IMR-90 (cell line): ENCODE results near the gene HOXC6. TPM values are rescaled to one million over a fixed set of nuclear protein-coding genes. Genes with fewer than 3 reads are reported as not detected.

Source experiments
- ATAC-seq: fragments of 200-7000 bp; cut with Tn5 transposase; 2 replicates; pipeline ENCODE4 v1.9.1; 2020; ENCODE audit warnings: low read depth, mild to moderate bottlenecking, moderate library complexity
- BruUV-seq: library from RNA; stranded (reverse); fragments of 400-500 nt; replicated peaks from 2 replicates; lab custom pipeline; 2021; lab: Mats Ljungman, UMichigan
- CTCF ChIA-PET: fragments of 300-600 bp; formaldehyde crosslinking; extraction: SDS; loops from one replicate; lab custom pipeline; 2021; ENCODE audit warnings: antibody characterized with exemption; lab: Yijun Ruan, JAX
- POLR2A ChIA-PET: fragments of 300-600 bp; sonication (Branson Sonifier 250); formaldehyde crosslinking; loops from one replicate; lab custom pipeline; 2022; ENCODE audit warnings: antibody characterized with exemption; ENCODE audit not compliant: unreplicated experiment; lab: Charles Lee
- DNase-seq: peaks from one replicate; pipeline ENCODE4 v3.0.0; 2013
- H2AFZ ChIP-seq: replicated peaks from 2 replicates; pipeline ENCODE3; 2013; ENCODE audit warnings: low read length, mild to moderate bottlenecking; ENCODE audit not compliant: poor library complexity
- H2AK5ac ChIP-seq: 2 replicates; pipeline ENCODE4 v1.6.1; 2013; ENCODE audit warnings: low read depth, low read length, inconsistent platforms
- H2AK9ac ChIP-seq: replicated peaks from 2 replicates; pipeline ENCODE3; 2013; ENCODE audit warnings: mild to moderate bottlenecking, low read depth, low read length, moderate library complexity; ENCODE audit not compliant: poor library complexity
- H2BK120ac ChIP-seq: 2 replicates; pipeline ENCODE4 v1.6.1; 2013; ENCODE audit warnings: low read depth, low read length, inconsistent platforms
- H2BK15ac ChIP-seq: 3 replicates; pipeline ENCODE4 v1.6.1; 2013; ENCODE audit warnings: low read depth, low read length, inconsistent platforms
- H2BK20ac ChIP-seq: 2 replicates; pipeline ENCODE4 v1.6.1; 2013; ENCODE audit warnings: low read depth, mild to moderate bottlenecking, inconsistent platforms, low read length, moderate library complexity
- H2BK5ac ChIP-seq: 2 replicates; pipeline ENCODE4 v1.6.1; 2013; ENCODE audit warnings: mild to moderate bottlenecking, low read depth, low read length, inconsistent platforms; ENCODE audit not compliant: poor library complexity, severe bottlenecking
- H3K14ac ChIP-seq: replicated peaks from 2 replicates; pipeline ENCODE4 v1.6.1; 2013; ENCODE audit warnings: low read depth, low read length, inconsistent platforms
- H3K18ac ChIP-seq: 2 replicates; pipeline ENCODE4 v1.6.1; 2013; ENCODE audit warnings: low read depth, low read length, control low read depth
- H3K23ac ChIP-seq: 2 replicates; pipeline ENCODE4 v1.6.1; 2013; ENCODE audit warnings: low read depth, low read length, inconsistent platforms
- H3K27ac ChIP-seq: 2 replicates; pipeline ENCODE4 v1.5.1; 2013; ENCODE audit warnings: mild to moderate bottlenecking, control low read depth, low read length; ENCODE audit not compliant: insufficient read depth
- H3K27me3 ChIP-seq: 2 replicates; pipeline ENCODE4 v1.6.1; 2013; ENCODE audit warnings: low read length; ENCODE audit not compliant: control insufficient read depth, insufficient read depth
- H3K36me3 ChIP-seq: 2 replicates; pipeline ENCODE4 v1.6.1; 2013; ENCODE audit warnings: low read length, mixed read lengths; ENCODE audit not compliant: control insufficient read depth, insufficient read depth
- H3K4ac ChIP-seq: 2 replicates; pipeline ENCODE4 v1.6.1; 2013; ENCODE audit warnings: low read depth, low read length, inconsistent platforms
- H3K4me1 ChIP-seq: 2 replicates; pipeline ENCODE4 v1.6.1; 2013; ENCODE audit warnings: low read length, mixed read lengths; ENCODE audit not compliant: control insufficient read depth, insufficient read depth
- H3K4me2 ChIP-seq: 2 replicates; pipeline ENCODE4 v1.6.1; 2013; ENCODE audit warnings: low read depth, mild to moderate bottlenecking, control low read depth, low read length, moderate library complexity
- H3K4me3 ChIP-seq: 2 replicates; pipeline ENCODE4 v1.5.1; 2013; ENCODE audit warnings: low read depth, mild to moderate bottlenecking, control low read depth, low read length, moderate library complexity; ENCODE audit not compliant: insufficient read depth
- H3K56ac ChIP-seq: 2 replicates; pipeline ENCODE4 v1.6.1; 2013; ENCODE audit warnings: low read length, inconsistent platforms; ENCODE audit not compliant: insufficient read depth; ENCODE audit errors: extremely low read depth
- H3K79me1 ChIP-seq, 2 experiments: 2 replicates each; pipeline ENCODE4 v1.6.1; 2013; ENCODE audit warnings: low read length in 2 of 2, inconsistent platforms in 1 of 2, low read depth in 1 of 2
- H3K9ac ChIP-seq: 2 replicates; pipeline ENCODE4 v1.6.1; 2013; ENCODE audit warnings: low read depth, low read length, control low read depth
- H3K9me1 ChIP-seq: 2 replicates; pipeline ENCODE4 v1.6.1; 2013; ENCODE audit warnings: low read length, inconsistent platforms; ENCODE audit not compliant: insufficient read depth
- H3K9me3 ChIP-seq: 2 replicates; pipeline ENCODE4 v1.6.1; 2013; ENCODE audit warnings: low read length; ENCODE audit not compliant: control insufficient read depth, insufficient read depth
- H4K20me1 ChIP-seq: 2 replicates; pipeline ENCODE4 v1.6.1; 2013; ENCODE audit warnings: low read length, inconsistent platforms; ENCODE audit not compliant: insufficient read depth
- H4K5ac ChIP-seq: 2 replicates; pipeline ENCODE4 v1.6.1; 2013; ENCODE audit warnings: mild to moderate bottlenecking, low read depth, low read length, control low read depth
- H4K8ac ChIP-seq, 2 experiments: 2 replicates each; pipeline ENCODE4 v1.6.1; 2013; ENCODE audit warnings: low read depth in 2 of 2, low read length in 2 of 2, control low read depth in 1 of 2, inconsistent platforms in 1 of 2
- H4K91ac ChIP-seq: 2 replicates; pipeline ENCODE4 v1.6.1; 2013; ENCODE audit warnings: low read depth, low read length, inconsistent platforms; ENCODE audit not compliant: insufficient read depth
- BHLHE40 ChIP-seq: fragments of 150-350 bp; IDR thresholded peaks from 2 replicates; pipeline ENCODE4 v1.6.1; 2016; ENCODE audit warnings: mild to moderate bottlenecking, low read depth, low read length
- CEBPB ChIP-seq: IDR thresholded peaks from 2 replicates; pipeline ENCODE4 v1.6.1; 2012; ENCODE audit warnings: low read depth, low read length, improper control_type of control experiment
- CHD1 ChIP-seq: IDR thresholded peaks from 2 replicates; pipeline ENCODE4 v1.6.1; 2012; ENCODE audit warnings: low read depth, low read length, improper control_type of control experiment
- CTCF ChIP-seq: conservative IDR thresholded peaks from 2 replicates; pipeline ENCODE4 v1.5.1; 2012; ENCODE audit warnings: mild to moderate bottlenecking, low read depth, low read length, improper control_type of control experiment
- ELK1 ChIP-seq: fragments of 150-350 bp; IDR thresholded peaks from 2 replicates; pipeline ENCODE4 v1.6.1; 2016; ENCODE audit warnings: low read depth, mild to moderate bottlenecking, low read length, moderate library complexity, borderline replicate concordance
- FOS ChIP-seq: fragments of 150-350 bp; IDR thresholded peaks from 2 replicates; pipeline ENCODE4 v1.6.1; 2016; ENCODE audit warnings: low read depth, low read length
- MAFK ChIP-seq: IDR thresholded peaks from 2 replicates; pipeline ENCODE4 v1.6.1; 2012; ENCODE audit warnings: low read depth, low read length, improper control_type of control experiment
- MAZ ChIP-seq: IDR thresholded peaks from 2 replicates; pipeline ENCODE4 v1.6.1; 2012; ENCODE audit warnings: low read depth, mild to moderate bottlenecking, low read length, improper control_type of control experiment, moderate library complexity, borderline replicate concordance
- MXI1 ChIP-seq: IDR thresholded peaks from 2 replicates; pipeline ENCODE4 v1.6.1; 2012; ENCODE audit warnings: low read depth, mild to moderate bottlenecking, low read length, moderate library complexity, borderline replicate concordance
- NFE2L2 ChIP-seq: fragments of 150-350 bp; IDR thresholded peaks from 2 replicates; pipeline ENCODE4 v1.6.1; 2016; ENCODE audit warnings: low read depth, mild to moderate bottlenecking, low read length
- POLR2A ChIP-seq: IDR thresholded peaks from 2 replicates; pipeline ENCODE4 v1.6.1; 2012; ENCODE audit warnings: mild to moderate bottlenecking, low read depth, low read length
- RAD21 ChIP-seq: IDR thresholded peaks from 2 replicates; pipeline ENCODE4 v1.6.1; 2012; ENCODE audit warnings: low read length, improper control_type of control experiment
- RCOR1 ChIP-seq: IDR thresholded peaks from 2 replicates; pipeline ENCODE4 v1.6.1; 2012; ENCODE audit warnings: mild to moderate bottlenecking, low read length, improper control_type of control experiment; ENCODE audit not compliant: insufficient replicate concordance
- SMC3 ChIP-seq: fragments of 150-350 bp; IDR thresholded peaks from 2 replicates; pipeline ENCODE4 v1.6.1; 2016; ENCODE audit warnings: low read depth, mild to moderate bottlenecking, antibody characterized with exemption, low read length, moderate library complexity
- USF2 ChIP-seq: fragments of 150-350 bp; IDR thresholded peaks from 2 replicates; pipeline ENCODE4 v1.6.1; 2017; ENCODE audit warnings: mild to moderate bottlenecking, antibody characterized with exemption, low read length, low read depth
- WGBS, 2 experiments: methylation state at CpG; one replicate each; pipeline versions ENCODE4 v1.1.5 to v1.1.7; 2013; ENCODE audit warnings: missing lambda C conversion rate in 2 of 2; ENCODE audit not compliant: insufficient read length in 1 of 2; ENCODE audit errors: extremely low coverage in 2 of 2; 5-methylcytosine and 5-hydroxymethylcytosine counted together
- dilution Hi-C: fragments of 300-500 bp; cut with HindIII; formaldehyde crosslinking; loops from one replicate; pipeline ENCODE4 v1.14.3; 2018; ENCODE audit warnings: low sequenced_read_pairs; ENCODE audit not compliant: unreplicated experiment
- in situ Hi-C: fragments of 300-500 bp; cut with MboI; formaldehyde crosslinking; loops from 3 replicates; pipeline ENCODE4 v1.14.3; 2019; ENCODE audit warnings: low sequenced_read_pairs, inconsistent platforms, mixed read lengths
- intact Hi-C: fragments of 100-400 bp; cut with micrococcal nuclease; formaldehyde crosslinking; loops from 2 replicates; pipeline ENCODE4 v1.10.0; 2022
- polyA plus RNA-seq, 3 experiments: library from polyadenylated mRNA; depleted of rRNA; stranded (reverse); fragments of >200 nt; gene quantifications; 2 replicates each; pipeline ENCODE4 v1.2.3, GENCODE V29; 2012; ENCODE audit warnings: low replicate concordance in 1 of 3
- total RNA-seq: library from RNA; depleted of rRNA; stranded (reverse); fragments of >200 nt; gene quantifications from 2 replicates; pipeline ENCODE4 v1.2.3, GENCODE V29; 2012

Gene HOXC6
- total and polyA plus RNA-seq, 2 of the 4 experiments (the other 2 are of a cell fraction) = 1.1 TPM; not detected in 1

- peaks cover 73% of the 10 kb centered on the region for H3K27me3 ChIP-seq
- H3K4me3 ChIP-seq = no peak overlapping the region
- H3K9ac ChIP-seq = no peak overlapping the region
- H3K27ac ChIP-seq = no peak overlapping the region
- intact Hi-C loops (no loop called here), dilution Hi-C loops (no loop called here), in situ Hi-C loops (no loop called here)
- no peaks in the 10 kb centered on the region for H3K9me1 ChIP-seq
- no peak overlapping the region for H2BK5ac ChIP-seq
- H4K5ac ChIP-seq = no peak overlapping the region
- H3K14ac ChIP-seq = no peak overlapping the region
- no peak overlapping the region for H3K23ac ChIP-seq
- no peak overlapping the region for H3K4ac ChIP-seq
- no peak for ATAC-seq
- H2BK15ac ChIP-seq = no peak overlapping the region
- WGBS, 2 experiments = no CpG with 5 or more reads among the region's 14 CpGs
- no peaks in the 10 kb centered on the region for H3K79me1 ChIP-seq
- H2BK20ac ChIP-seq = no peak overlapping the region
- BruUV-seq = no TSS peak
- CTCF ChIA-PET = interaction anchor here (0.6 to 0.7 kb wide), 2 partner anchors 29 to 154 kb away, joined by 3 to 9 read pairs; partner anchors contain the start of gene HOXC8
- POLR2A ChIA-PET = no interaction called here
- H3K9me3 ChIP-seq = peaks cover 7% of the 10 kb centered on the region
- no peak overlapping the region for H3K18ac ChIP-seq
- no peak overlapping the region for H3K4me2 ChIP-seq
- H2AK9ac ChIP-seq = no peak overlapping the region
- no peak overlapping the region for H2AFZ ChIP-seq
- no peaks in the 10 kb centered on the region for H4K20me1 ChIP-seq
- no peaks in the 10 kb centered on the region for H3K36me3 ChIP-seq
- no peak for DNase-seq
- H4K8ac ChIP-seq = no peak overlapping the region
- no peak overlapping the region for H2AK5ac ChIP-seq
- no peak overlapping the region for H3K56ac ChIP-seq
- no peaks in the 10 kb centered on the region for H3K4me1 ChIP-seq
- H4K91ac ChIP-seq = no peak overlapping the region
- no peak overlapping the region for H2BK120ac ChIP-seq
- TF ChIP-seq FOS (no peak), CEBPB (no peak), POLR2A (no peak), BHLHE40 (no peak), RCOR1 (no peak), NFE2L2 (no peak), MXI1 (no peak), MAZ (no peak), RAD21 (no peak), CTCF (no peak), USF2 (no peak), ELK1 (no peak), CHD1 (no peak), SMC3 (no peak), MAFK (no peak)
These were observed 9.4 kb downstream of the HOXC6 start for GRCh38 chr12:54037360-54038283.
